Measurements from ENCODE around the gene GABBR2. TPM values are rescaled to one million over a fixed set of nuclear protein-coding genes. Genes with fewer than 3 reads are reported as not detected.

Gene GABBR2
- polyA plus RNA-seq, 1 donor (not counting 4 experiments of a cell fraction or from before 2014, with no cell fraction given): 0.01 TPM

- TF ChIP-seq EZH2 (IDR thresholded peaks at IDR 0.05; ENCODE audit: low read length): no peak
- no peak for TF ChIP-seq CTCF (optimal IDR thresholded peaks at IDR 0.05 in 1 of 3, IDR thresholded peaks at IDR 0.05 in 1 of 3, conservative IDR thresholded peaks at IDR 0.05 in 1 of 3; ENCODE audit: extremely low read depth in 1 of 3, insufficient read depth in 2 of 3, low read length in 3 of 3)
- H2AFZ ChIP-seq (ENCODE audit: control insufficient read depth, low read length): no peak overlapping the region
- DNase-seq (ENCODE audit: low read depth, low spot score): no peak
- H3K4me1 ChIP-seq (ENCODE audit: control insufficient read depth, extremely low read depth, insufficient read depth, low read length): no peaks in the 10 kb centered on the region
- FAIRE-seq: no peak
- H4K20me1 ChIP-seq (ENCODE audit: control insufficient read depth, extremely low read depth, insufficient read depth, low read length): no peaks in the 10 kb centered on the region
- no peak overlapping the region for H3K4me3 ChIP-seq (ENCODE audit: control insufficient read depth in 2 of 3, extremely low read depth in 1 of 3, insufficient read depth in 2 of 3, low read depth in 1 of 3, low read length in 3 of 3)
- no peaks in the 10 kb centered on the region for H3K9me1 ChIP-seq (ENCODE audit: control insufficient read depth, extremely low read depth, insufficient read depth, low read length)
- H3K9ac ChIP-seq (ENCODE audit: control insufficient read depth, extremely low read depth, insufficient read depth, low read length): no peak overlapping the region
- dilution Hi-C loops (cut with MboI; ENCODE audit: extremely low pct_ligation_motif_present, low sequenced_read_pairs): no loop called here
- no peaks in the 10 kb centered on the region for H3K36me3 ChIP-seq (ENCODE audit: control insufficient read depth in 2 of 2, extremely low read depth in 1 of 2, insufficient read depth in 2 of 2, low read length in 2 of 2)
- no peaks in the 10 kb centered on the region for H3K79me2 ChIP-seq (ENCODE audit: control insufficient read depth, insufficient read depth, low read length)
- H3K9me3 ChIP-seq (ENCODE audit: control insufficient read depth, low read depth, low read length): no peaks in the 10 kb centered on the region
- H3K4me2 ChIP-seq (ENCODE audit: control insufficient read depth, extremely low read depth, insufficient read depth, low read depth, low read length): no peak overlapping the region
- peaks cover 2% of the 10 kb centered on the region for H3K27me3 ChIP-seq (ENCODE audit: control insufficient read depth, extremely low read depth, insufficient read depth, low read length)
- no peak overlapping the region for H3K27ac ChIP-seq (ENCODE audit: control insufficient read depth, insufficient read depth, low read length)
Observed at GRCh38 chr9:98521141-98521540, 187.6 kb downstream of the GABBR2 start.

- Histone ChIP-seq H3K79me2 (ENCODE audit: control insufficient read depth, insufficient read depth, low read length) (no peaks in the 10 kb centered on the region), H3K9ac (ENCODE audit: control insufficient read depth, extremely low read depth, insufficient read depth, low read length) (no peak overlapping the region), H3K27ac (ENCODE audit: control insufficient read depth, insufficient read depth, low read length) (no peak overlapping the region), H3K9me3 (ENCODE audit: control insufficient read depth, low read depth, low read length) (no peaks in the 10 kb centered on the region), H3K4me3 (ENCODE audit: control insufficient read depth in 2 of 3, extremely low read depth in 1 of 3, insufficient read depth in 2 of 3, low read depth in 1 of 3, low read length in 3 of 3) (no peak overlapping the region), H4K20me1 (ENCODE audit: control insufficient read depth, extremely low read depth, insufficient read depth, low read length) (no peaks in the 10 kb centered on the region), H3K4me1 (ENCODE audit: control insufficient read depth, extremely low read depth, insufficient read depth, low read length) (no peaks in the 10 kb centered on the region), H3K4me2 (ENCODE audit: control insufficient read depth, extremely low read depth, insufficient read depth, low read depth, low read length) (no peak overlapping the region), H3K36me3 (ENCODE audit: control insufficient read depth in 2 of 2, extremely low read depth in 1 of 2, insufficient read depth in 2 of 2, low read length in 2 of 2) (no peaks in the 10 kb centered on the region), H3K9me1 (ENCODE audit: control insufficient read depth, extremely low read depth, insufficient read depth, low read length) (no peaks in the 10 kb centered on the region), H3K27me3 (ENCODE audit: control insufficient read depth, extremely low read depth, insufficient read depth, low read length) (no peaks in the 10 kb centered on the region), H2AFZ (ENCODE audit: control insufficient read depth, low read length) (no peak overlapping the region)
- DNase-seq (ENCODE audit: low read depth, low spot score) (no peak), FAIRE-seq (no peak)
- TF ChIP-seq CTCF (optimal IDR thresholded peaks at IDR 0.05 in 1 of 3, IDR thresholded peaks at IDR 0.05 in 1 of 3, conservative IDR thresholded peaks at IDR 0.05 in 1 of 3; ENCODE audit: extremely low read depth in 1 of 3, insufficient read depth in 2 of 3, low read length in 3 of 3): no peak
- TF ChIP-seq EZH2 (IDR thresholded peaks at IDR 0.05; ENCODE audit: low read length): no peak
- dilution Hi-C loops (cut with MboI; ENCODE audit: extremely low pct_ligation_motif_present, low sequenced_read_pairs): no loop called here
Observed at GRCh38 chr9:98520221-98520960, 188.3 kb downstream of the GABBR2 start.
